ENCODE measurements around the gene SALL2.

DNA sequence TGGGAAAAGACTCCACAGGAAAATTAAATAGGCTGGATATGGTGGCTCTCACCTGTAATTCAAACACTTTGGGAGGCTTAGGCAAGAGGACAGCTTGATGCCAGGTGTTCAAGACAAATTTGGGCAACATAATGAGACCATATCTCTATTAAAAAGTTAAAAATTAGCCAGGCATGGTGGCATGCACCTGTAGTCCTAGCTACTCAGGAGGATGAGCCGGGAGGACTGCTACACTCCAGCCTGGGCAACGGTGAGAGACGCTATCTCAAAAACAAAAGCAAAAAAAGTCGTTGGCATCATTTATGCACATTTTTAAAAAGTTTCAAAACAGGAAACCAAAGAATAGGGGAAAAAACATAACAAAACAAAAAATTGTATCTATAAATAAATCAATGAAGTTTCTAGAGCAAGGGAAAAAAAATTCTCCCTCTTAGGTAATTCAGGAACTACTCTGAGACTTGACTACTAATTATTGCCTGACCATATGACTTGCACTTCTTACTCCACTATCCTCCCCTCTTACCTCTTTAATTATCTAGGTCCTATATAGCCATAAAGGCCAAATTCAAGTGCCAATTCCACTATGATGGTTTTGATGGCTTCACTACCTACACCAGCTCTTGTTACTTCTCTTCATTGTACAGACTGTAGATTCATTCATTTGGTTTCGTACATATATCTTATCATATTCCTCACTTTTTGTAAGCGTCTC, 16.6 kb downstream of the SALL2 start:
- TF ChIP-seq EP300 (IDR thresholded peaks at IDR 0.05; ENCODE audit: borderline replicate concordance in 1 of 2, control insufficient read depth in 1 of 2, low read depth in 2 of 2, low read length in 2 of 2) (no peak), MEF2A (IDR thresholded peaks at IDR 0.05; ENCODE audit: insufficient read depth, low read depth, low read length) (no peak), CEBPB (IDR thresholded peaks at IDR 0.05; ENCODE audit: borderline replicate concordance in 1 of 2, low read depth in 2 of 2, low read length in 2 of 2) (no peak), HDAC6 (IDR thresholded peaks at IDR 0.05; ENCODE audit: unreplicated experiment) (no peak)
- TF ChIP-seq, protein P1, sequence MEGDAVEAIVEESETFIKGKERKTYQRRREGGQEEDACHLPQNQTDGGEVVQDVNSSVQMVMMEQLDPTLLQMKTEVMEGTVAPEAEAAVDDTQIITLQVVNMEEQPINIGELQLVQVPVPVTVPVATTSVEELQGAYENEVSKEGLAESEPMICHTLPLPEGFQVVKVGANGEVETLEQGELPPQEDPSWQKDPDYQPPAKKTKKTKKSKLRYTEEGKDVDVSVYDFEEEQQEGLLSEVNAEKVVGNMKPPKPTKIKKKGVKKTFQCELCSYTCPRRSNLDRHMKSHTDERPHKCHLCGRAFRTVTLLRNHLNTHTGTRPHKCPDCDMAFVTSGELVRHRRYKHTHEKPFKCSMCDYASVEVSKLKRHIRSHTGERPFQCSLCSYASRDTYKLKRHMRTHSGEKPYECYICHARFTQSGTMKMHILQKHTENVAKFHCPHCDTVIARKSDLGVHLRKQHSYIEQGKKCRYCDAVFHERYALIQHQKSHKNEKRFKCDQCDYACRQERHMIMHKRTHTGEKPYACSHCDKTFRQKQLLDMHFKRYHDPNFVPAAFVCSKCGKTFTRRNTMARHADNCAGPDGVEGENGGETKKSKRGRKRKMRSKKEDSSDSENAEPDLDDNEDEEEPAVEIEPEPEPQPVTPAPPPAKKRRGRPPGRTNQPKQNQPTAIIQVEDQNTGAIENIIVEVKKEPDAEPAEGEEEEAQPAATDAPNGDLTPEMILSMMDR (IDR thresholded peaks at IDR 0.05 in 2 of 3, conservative IDR thresholded peaks at IDR 0.05 in 1 of 3; ENCODE audit: control insufficient read depth in 2 of 3, extremely low read depth in 1 of 3, insufficient read depth in 1 of 3, low read depth in 3 of 3, low read length in 3 of 3): no peak

Measured in GM12878 (cell line).